Islet precursor cell (in vitro differentiated cells): ENCODE results near the gene RGS14.
"Not testable (repeated sequence)": the region's sequence is repeated elsewhere in the genome, so short reads cannot be mapped to it uniquely, and the experiment has no call there.

Source experiments
- DNase-seq: peaks from one replicate; pipeline ENCODE4 v3.0.0-alpha.2; 2018

RGS14 gene

GRCh38 chr5:177404641-177405179, 47.0 kb downstream of the RGS14 start:
- DNase-seq = no peak

GRCh38 chr5:177405312-177405711, 47.6 kb downstream of the RGS14 start:
- no peak for DNase-seq

- no peak for DNase-seq
Observed at GRCh38 chr5:177405805-177406204, 48.1 kb downstream of the RGS14 start.

- DNase-seq = no peak
Observed at GRCh38 chr5:177409043-177409801, 51.5 kb downstream of the RGS14 start, which contains the start of gene F12. Gene F12, minus strand, starts transcription at chr5:177409564. Its CDS starts 37 bp downstream, at chr5:177409527.

GRCh38 chr5:177410575-177410974, 52.9 kb downstream of the RGS14 start:
- no peak for DNase-seq

GRCh38 chr5:177412603-177413233, 55.0 kb downstream of the RGS14 start:
- no peak for DNase-seq

GRCh38 chr5:177414481-177414880, 56.8 kb downstream of the RGS14 start:
- DNase-seq = no peak

- DNase-seq = not testable (repeated sequence)
Observed at GRCh38 chr5:177417081-177417480, 59.4 kb downstream of the RGS14 start.

- no peak for DNase-seq
Observed at GRCh38 chr5:177419046-177419445, 61.3 kb downstream of the RGS14 start.

GRCh38 chr5:177420472-177420871, 62.7 kb downstream of the RGS14 start:
- DNase-seq = not testable (repeated sequence)

GRCh38 chr5:177421062-177421798, 63.5 kb downstream of the RGS14 start:
- no peak for DNase-seq
